Astrocyte of the hippocampus (primary cell): ENCODE data around the gene DHRS13.
"Not testable (repeated sequence)": the region's sequence is repeated elsewhere in the genome, so short reads cannot be mapped to it uniquely, and the experiment has no call there.

Experiments
- DNase-seq: peaks from one replicate; pipeline ENCODE4 v3.0.0; 2011; ENCODE audit warnings: low read depth, low spot score

Gene DHRS13

GRCh38 chr17:28858801-28859355, 44.0 kb downstream of the DHRS13 start:
- no peak for DNase-seq

- no peak for DNase-seq
Observed at GRCh38 chr17:28857905-28858800, 44.7 kb downstream of the DHRS13 start.

- no peak for DNase-seq
Observed at GRCh38 chr17:28856028-28856574, 46.8 kb downstream of the DHRS13 start.

- no peak for DNase-seq
Observed at GRCh38 chr17:28855336-28855679, 47.6 kb downstream of the DHRS13 start.

- peak; percentile 94 for DNase-seq
Observed at GRCh38 chr17:28854457-28855335, 48.2 kb downstream of the DHRS13 start, which contains the start of gene ERAL1. TSS of gene ERAL1 (plus strand) at chr17:28855016. CDS start at chr17:28855035, 19 bp downstream.

- no peak for DNase-seq
Observed at GRCh38 chr17:28853295-28853694, 49.6 kb downstream of the DHRS13 start.

GRCh38 chr17:28849281-28849680, 53.6 kb downstream of the DHRS13 start:
- DNase-seq = no peak

GRCh38 chr17:28848667-28849066, 54.2 kb downstream of the DHRS13 start:
- DNase-seq = not testable (repeated sequence)
